Esophagus muscularis mucosa (tissue), 4 donors: Measurements from ENCODE around the gene CS.

ENCODE experiments used
- CTCF ChIP-seq, 3 experiments: fragments of 200-600 bp in 2 of 3; fragments of 450-650 bp in 1 of 3; sonication (generic) in 2 of 3; IDR thresholded peaks; one replicate each; pipeline ENCODE4 v1.5.1; 2017 to 2019; ENCODE audit warnings: antibody characterized with exemption in 3 of 3, mild to moderate bottlenecking in 2 of 3, moderate library complexity in 1 of 3
- EP300 ChIP-seq: sonication (generic); formaldehyde crosslinking; IDR thresholded peaks from one replicate; pipeline ENCODE4 v1.6.1; 2017; ENCODE audit warnings: antibody characterized with exemption
- POLR2A ChIP-seq: fragments of 450-650 bp; IDR thresholded peaks from one replicate; pipeline ENCODE4 v1.6.1; 2017; ENCODE audit warnings: antibody characterized with exemption, moderate library complexity, mild to moderate bottlenecking, low read depth
- POLR2AphosphoS5 ChIP-seq, 2 donors: sonication (generic); formaldehyde crosslinking; IDR thresholded peaks; one replicate each; pipeline ENCODE4 v1.6.1; 2017; ENCODE audit warnings: antibody characterized with exemption in 2 of 2

GRCh38 chr12:56230432-56231183 lies 69.5 kb downstream of the CS start:
- TF ChIP-seq CTCF (IDR thresholded peaks at IDR 0.05) = no peak
- no peak for TF ChIP-seq POLR2A
- no peak for TF ChIP-seq EP300
- no peak for TF ChIP-seq POLR2AphosphoS5 (IDR thresholded peaks at IDR 0.05)
